PC-3 (cell line): ENCODE results near the gene SLC9A4. TPM values are rescaled to one million over a fixed set of nuclear protein-coding genes. Genes with fewer than 3 reads are reported as not detected.

ENCODE experiments used
- ATAC-seq: fragments of 200-7000 bp; cut with Tn5 transposase; 2 replicates; pipeline ENCODE4 v1.9.1; 2020; ENCODE audit warnings: mild to moderate bottlenecking, moderate library complexity
- BruUV-seq: library from RNA; stranded (reverse); fragments of 400-500 nt; replicated peaks from 2 replicates; lab custom pipeline; 2021; lab: Mats Ljungman, UMichigan
- CTCF ChIA-PET: fragments of 300-600 bp; sonication (Branson Sonifier 250); formaldehyde crosslinking; loops from one replicate; lab custom pipeline; 2022; ENCODE audit warnings: antibody characterized with exemption; lab: Charles Lee
- POLR2A ChIA-PET: fragments of 300-600 bp; sonication (Branson Sonifier 250); formaldehyde crosslinking; loops from one replicate; lab custom pipeline; 2022; ENCODE audit warnings: antibody characterized with exemption; ENCODE audit not compliant: unreplicated experiment; lab: Charles Lee
- DNase-seq: peaks from one replicate; pipeline ENCODE4 v3.0.0-alpha.2; 2015
- H2AFZ ChIP-seq: fragments of 300-600 bp; sonication (generic); 2 replicates; pipeline ENCODE4 v1.6.0; 2016; ENCODE audit warnings: antibody characterized with exemption, low read length
- H3F3A ChIP-seq: fragments of 300-600 bp; sonication (generic); one replicate; pipeline ENCODE4 v1.6.0; 2017; ENCODE audit warnings: antibody characterized with exemption, low read length, control low read depth, mild to moderate bottlenecking; ENCODE audit not compliant: unreplicated experiment
- H3K27ac ChIP-seq: fragments of 300-600 bp; sonication (generic); 2 replicates; pipeline ENCODE4 v1.5.1; 2016; ENCODE audit warnings: mild to moderate bottlenecking, low read length
- H3K27me3 ChIP-seq: fragments of 300-600 bp; sonication (generic); 2 replicates; pipeline ENCODE4 v1.6.1; 2016; ENCODE audit warnings: low read length, mixed read lengths
- H3K36me3 ChIP-seq: fragments of 300-600 bp; sonication (generic); 2 replicates; pipeline ENCODE4 v1.6.1; 2016; ENCODE audit warnings: low read depth, mixed run types, low read length, mixed read lengths
- H3K4me1 ChIP-seq: fragments of 300-600 bp; sonication (generic); 2 replicates; pipeline ENCODE4 v1.5.1; 2016; ENCODE audit warnings: low read length; ENCODE audit not compliant: insufficient read depth
- H3K4me2 ChIP-seq: fragments of 300-600 bp; sonication (generic); 2 replicates; pipeline ENCODE4 v1.6.0; 2016; ENCODE audit warnings: low read length
- H3K4me3 ChIP-seq: fragments of 300-600 bp; sonication (generic); 2 replicates; pipeline ENCODE4 v1.5.1; 2016; ENCODE audit warnings: mild to moderate bottlenecking, low read length, mixed read lengths
- H3K79me2 ChIP-seq: fragments of 300-600 bp; sonication (generic); 2 replicates; pipeline ENCODE4 v1.6.1; 2017; ENCODE audit warnings: low read length, mixed read lengths
- H3K9ac ChIP-seq: fragments of 300-600 bp; sonication (generic); 2 replicates; pipeline ENCODE4 v1.6.0; 2016; ENCODE audit warnings: mild to moderate bottlenecking, low read length
- H3K9me2 ChIP-seq: fragments of 300-600 bp; sonication (generic); replicated peaks from 2 replicates; pipeline ENCODE4 v1.6.1; 2016; ENCODE audit warnings: mixed run types, low read length, mixed read lengths
- H3K9me3 ChIP-seq: fragments of 300-600 bp; sonication (generic); 2 replicates; pipeline ENCODE4 v1.6.1; 2016; ENCODE audit warnings: low read length, mixed read lengths
- H4K20me1 ChIP-seq: fragments of 300-600 bp; sonication (generic); 2 replicates; pipeline ENCODE4 v1.6.1; 2016; ENCODE audit warnings: low read length, mixed read lengths
- EZH2 ChIP-seq: fragments of 300-600 bp; sonication (generic); IDR thresholded peaks from one replicate; pipeline ENCODE4 v1.6.1; 2017; ENCODE audit warnings: antibody characterized with exemption, mild to moderate bottlenecking, low read length; ENCODE audit not compliant: unreplicated experiment
- EZH2phosphoT487 ChIP-seq: fragments of 300-600 bp; sonication (generic); IDR thresholded peaks from 2 replicates; pipeline ENCODE4 v1.6.1; 2018; ENCODE audit warnings: mild to moderate bottlenecking, antibody characterized with exemption, low read length, borderline replicate concordance
- intact Hi-C: fragments of 100-400 bp; cut with micrococcal nuclease; formaldehyde crosslinking; loops from 2 replicates; pipeline ENCODE4 v1.9.0; 2023
- total RNA-seq: library from RNA; depleted of rRNA; stranded (reverse); fragments of >200 nt; gene quantifications from 2 replicates; pipeline ENCODE4 v1.2.3, GENCODE V29; 2014
- TF ChIP-seq, protein P1 (sequence below): fragments of 300-600 bp; sonication (generic); conservative IDR thresholded peaks from 2 replicates; pipeline ENCODE4 v1.5.1; 2017; ENCODE audit warnings: antibody characterized with exemption, low read depth, mild to moderate bottlenecking, low read length

Gene SLC9A4
- total RNA-seq, 1 experiment from 2014 or later = 0.04 TPM

- no peaks in the 10 kb centered on the region for H3K9me2 ChIP-seq
- H3K36me3 ChIP-seq = no peaks in the 10 kb centered on the region
- H3K4me1 ChIP-seq = no peaks in the 10 kb centered on the region
- no peak for DNase-seq
- no peak for TF ChIP-seq EZH2phosphoT487
- TF ChIP-seq, protein P1, sequence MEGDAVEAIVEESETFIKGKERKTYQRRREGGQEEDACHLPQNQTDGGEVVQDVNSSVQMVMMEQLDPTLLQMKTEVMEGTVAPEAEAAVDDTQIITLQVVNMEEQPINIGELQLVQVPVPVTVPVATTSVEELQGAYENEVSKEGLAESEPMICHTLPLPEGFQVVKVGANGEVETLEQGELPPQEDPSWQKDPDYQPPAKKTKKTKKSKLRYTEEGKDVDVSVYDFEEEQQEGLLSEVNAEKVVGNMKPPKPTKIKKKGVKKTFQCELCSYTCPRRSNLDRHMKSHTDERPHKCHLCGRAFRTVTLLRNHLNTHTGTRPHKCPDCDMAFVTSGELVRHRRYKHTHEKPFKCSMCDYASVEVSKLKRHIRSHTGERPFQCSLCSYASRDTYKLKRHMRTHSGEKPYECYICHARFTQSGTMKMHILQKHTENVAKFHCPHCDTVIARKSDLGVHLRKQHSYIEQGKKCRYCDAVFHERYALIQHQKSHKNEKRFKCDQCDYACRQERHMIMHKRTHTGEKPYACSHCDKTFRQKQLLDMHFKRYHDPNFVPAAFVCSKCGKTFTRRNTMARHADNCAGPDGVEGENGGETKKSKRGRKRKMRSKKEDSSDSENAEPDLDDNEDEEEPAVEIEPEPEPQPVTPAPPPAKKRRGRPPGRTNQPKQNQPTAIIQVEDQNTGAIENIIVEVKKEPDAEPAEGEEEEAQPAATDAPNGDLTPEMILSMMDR = no peak
- no peak for TF ChIP-seq EZH2
- ATAC-seq = no peak
- ChIA-PET POLR2A (no interaction called here), CTCF (no interaction called here)
- H3K9me3 ChIP-seq = no peaks in the 10 kb centered on the region
- H3K9ac ChIP-seq = no peak overlapping the region
- H4K20me1 ChIP-seq = no peaks in the 10 kb centered on the region
- no TSS peak for BruUV-seq
- intact Hi-C loops = no loop called here
- H3K79me2 ChIP-seq = no peaks in the 10 kb centered on the region
- no peak overlapping the region for H3K4me3 ChIP-seq
- no peak overlapping the region for H2AFZ ChIP-seq
- H3K4me2 ChIP-seq = no peak overlapping the region
- no peaks in the 10 kb centered on the region for H3F3A ChIP-seq
- H3K27me3 ChIP-seq = peaks cover 4% of the 10 kb centered on the region; the same call in 1 of the 2 replicates
- no peak overlapping the region for H3K27ac ChIP-seq
Measured at GRCh38 chr2:102434655-102435381, 38.2 kb upstream of the SLC9A4 start.

- no peak overlapping the region for H3K27ac ChIP-seq
- no peaks in the 10 kb centered on the region for H3F3A ChIP-seq
- ChIA-PET CTCF (no interaction called here), POLR2A (no interaction called here)
- no peaks in the 10 kb centered on the region for H3K9me2 ChIP-seq
- no peak overlapping the region for H3K9ac ChIP-seq
- H3K36me3 ChIP-seq = no peaks in the 10 kb centered on the region
- no peaks in the 10 kb centered on the region for H3K9me3 ChIP-seq
- TF ChIP-seq EZH2 = no peak
- TF ChIP-seq, protein P1 = no peak
- no peak for TF ChIP-seq EZH2phosphoT487
- no peaks in the 10 kb centered on the region for H3K79me2 ChIP-seq
- H4K20me1 ChIP-seq = no peaks in the 10 kb centered on the region
- no peak overlapping the region for H3K4me2 ChIP-seq
- no peak overlapping the region for H3K4me3 ChIP-seq
- DNase-seq = no peak
- H3K4me1 ChIP-seq = no peaks in the 10 kb centered on the region
- no peaks in the 10 kb centered on the region for H3K27me3 ChIP-seq
- intact Hi-C loops = no loop called here
- no peak overlapping the region for H2AFZ ChIP-seq
- no TSS peak for BruUV-seq
- no peak for ATAC-seq
Measured at GRCh38 chr2:102435741-102436140, 37.3 kb upstream of the SLC9A4 start.

- ATAC-seq (no peak), DNase-seq (no peak)
- BruUV-seq = no TSS peak
- POLR2A ChIA-PET = no interaction called here
- no peaks in the 10 kb centered on the region for H3K9me2 ChIP-seq
- TF ChIP-seq, protein P1 = no peak
- TF ChIP-seq EZH2 (no peak), EZH2phosphoT487 (no peak)
- no peak overlapping the region for H2AFZ ChIP-seq
- no peak overlapping the region for H3K27ac ChIP-seq
- intact Hi-C loops = no loop called here
- no peaks in the 10 kb centered on the region for H3F3A ChIP-seq
- H3K36me3 ChIP-seq = no peaks in the 10 kb centered on the region
- no peaks in the 10 kb centered on the region for H4K20me1 ChIP-seq
- H3K9ac ChIP-seq = no peak overlapping the region
- no peaks in the 10 kb centered on the region for H3K9me3 ChIP-seq
- no peaks in the 10 kb centered on the region for H3K27me3 ChIP-seq
- no peak overlapping the region for H3K4me3 ChIP-seq
- H3K79me2 ChIP-seq = no peaks in the 10 kb centered on the region
- H3K4me2 ChIP-seq = no peak overlapping the region
- CTCF ChIA-PET = interaction anchor here (0.6 kb wide), 1 partner anchor 427 kb away, joined by 6 read pairs; no protein-coding TSS in a partner anchor
- no peaks in the 10 kb centered on the region for H3K4me1 ChIP-seq
Measured at GRCh38 chr2:102436323-102436722, 36.7 kb upstream of the SLC9A4 start.
